ENCODE data around the gene SATB2.

DNA sequence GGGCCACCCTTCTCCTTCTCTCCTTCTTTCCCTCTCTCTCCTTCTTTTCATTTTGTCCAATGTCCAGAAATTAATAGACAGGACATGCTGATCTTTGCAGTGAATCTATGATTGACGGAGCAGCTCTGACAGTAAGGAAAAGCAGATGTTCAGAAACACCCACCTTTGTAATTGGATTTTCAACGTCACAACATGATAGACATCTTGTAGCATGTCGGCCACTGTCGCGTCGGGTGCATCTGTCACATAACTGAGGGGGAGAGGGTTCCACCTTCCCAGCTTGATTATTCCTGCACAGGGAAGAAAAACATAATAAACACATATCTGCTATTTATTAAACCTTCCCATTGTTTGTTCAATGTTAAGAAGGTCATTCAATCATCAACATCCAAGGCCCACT is 76.2 kb downstream of the SATB2 start:
- TF ChIP-seq, protein P1, sequence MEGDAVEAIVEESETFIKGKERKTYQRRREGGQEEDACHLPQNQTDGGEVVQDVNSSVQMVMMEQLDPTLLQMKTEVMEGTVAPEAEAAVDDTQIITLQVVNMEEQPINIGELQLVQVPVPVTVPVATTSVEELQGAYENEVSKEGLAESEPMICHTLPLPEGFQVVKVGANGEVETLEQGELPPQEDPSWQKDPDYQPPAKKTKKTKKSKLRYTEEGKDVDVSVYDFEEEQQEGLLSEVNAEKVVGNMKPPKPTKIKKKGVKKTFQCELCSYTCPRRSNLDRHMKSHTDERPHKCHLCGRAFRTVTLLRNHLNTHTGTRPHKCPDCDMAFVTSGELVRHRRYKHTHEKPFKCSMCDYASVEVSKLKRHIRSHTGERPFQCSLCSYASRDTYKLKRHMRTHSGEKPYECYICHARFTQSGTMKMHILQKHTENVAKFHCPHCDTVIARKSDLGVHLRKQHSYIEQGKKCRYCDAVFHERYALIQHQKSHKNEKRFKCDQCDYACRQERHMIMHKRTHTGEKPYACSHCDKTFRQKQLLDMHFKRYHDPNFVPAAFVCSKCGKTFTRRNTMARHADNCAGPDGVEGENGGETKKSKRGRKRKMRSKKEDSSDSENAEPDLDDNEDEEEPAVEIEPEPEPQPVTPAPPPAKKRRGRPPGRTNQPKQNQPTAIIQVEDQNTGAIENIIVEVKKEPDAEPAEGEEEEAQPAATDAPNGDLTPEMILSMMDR (IDR thresholded peaks at IDR 0.05) = no peak
- TF ChIP-seq POLR2A (IDR thresholded peaks at IDR 0.05) = no peak

Data from right lobe of liver (tissue), 4 donors.